Hepatocyte (in vitro differentiated cells): Measurements from ENCODE around the gene GRK3. TPM values are rescaled to one million over a fixed set of nuclear protein-coding genes. Genes with fewer than 3 reads are reported as not detected.
"Not testable (repeated sequence)": the region's sequence is repeated elsewhere in the genome, so short reads cannot be mapped to it uniquely, and the experiment has no call there.

Experiments used
- DNase-seq: peaks from one replicate; pipeline ENCODE4 v3.0.0-alpha.2; 2016; ENCODE audit warnings: low spot score
- H2AFZ ChIP-seq: fragments of 200-600 bp; sonication (generic); 2 replicates; pipeline ENCODE4 v1.6.0; 2016; ENCODE audit warnings: antibody characterized with exemption, mild to moderate bottlenecking
- H3K27ac ChIP-seq: fragments of 200-600 bp; sonication (generic); 2 replicates; pipeline ENCODE4 v1.5.1; 2016; ENCODE audit warnings: mild to moderate bottlenecking
- H3K27me3 ChIP-seq: fragments of 200-600 bp; sonication (generic); 2 replicates; pipeline ENCODE4 v1.6.1; 2016
- H3K36me3 ChIP-seq: fragments of 200-600 bp; sonication (generic); replicated peaks from 2 replicates; pipeline ENCODE4 v1.5.1; 2016; ENCODE audit warnings: low read depth; ENCODE audit not compliant: insufficient read depth
- H3K4me1 ChIP-seq: fragments of 200-600 bp; sonication (generic); 2 replicates; pipeline ENCODE4 v1.5.1; 2016; ENCODE audit warnings: mild to moderate bottlenecking, moderate library complexity; ENCODE audit not compliant: insufficient read depth
- H3K4me2 ChIP-seq: fragments of 200-600 bp; sonication (generic); 2 replicates; pipeline ENCODE4 v1.6.0; 2016
- H3K4me3 ChIP-seq: fragments of 200-600 bp; sonication (generic); 2 replicates; pipeline ENCODE4 v1.5.1; 2016; ENCODE audit warnings: mild to moderate bottlenecking
- H3K79me2 ChIP-seq: fragments of 200-600 bp; sonication (generic); 2 replicates; pipeline ENCODE4 v1.6.0; 2017; ENCODE audit warnings: mild to moderate bottlenecking
- H3K9me2 ChIP-seq: fragments of 200-600 bp; sonication (generic); replicated peaks from 2 replicates; pipeline ENCODE4 v1.6.0; 2017; ENCODE audit warnings: mild to moderate bottlenecking; ENCODE audit not compliant: insufficient read depth
- H3K9me3 ChIP-seq: fragments of 200-600 bp; sonication (generic); 2 replicates; pipeline ENCODE4 v1.5.1; 2016; ENCODE audit warnings: low read depth, mild to moderate bottlenecking
- H4K20me1 ChIP-seq: fragments of 200-600 bp; sonication (generic); 2 replicates; pipeline ENCODE4 v1.6.0; 2016; ENCODE audit warnings: mild to moderate bottlenecking; ENCODE audit not compliant: insufficient read depth, poor library complexity, severe bottlenecking
- EZH2 ChIP-seq: fragments of 200-600 bp; sonication (generic); IDR thresholded peaks from 2 replicates; pipeline ENCODE4 v1.6.1; 2016; ENCODE audit warnings: antibody characterized with exemption, mild to moderate bottlenecking, borderline replicate concordance
- EZH2phosphoT487 ChIP-seq: fragments of 200-600 bp; sonication (generic); IDR thresholded peaks from one replicate; pipeline ENCODE4 v1.6.1; 2018; ENCODE audit warnings: antibody characterized with exemption, mild to moderate bottlenecking, low read depth, moderate library complexity; ENCODE audit not compliant: unreplicated experiment, severe bottlenecking
- WGBS: methylation state at CpG from one replicate; pipeline ENCODE4 v1.1.6; 2016; ENCODE audit warnings: low lambda C conversion rate; ENCODE audit errors: missing lambda C conversion rate; 5-methylcytosine and 5-hydroxymethylcytosine counted together
- polyA plus RNA-seq: library from polyadenylated mRNA; unstranded; fragments of >200 nt; fragmentation: Nextera tagmentation; extraction: Ambion mirVana; gene quantifications from 2 replicates; pipeline ENCODE4 v1.2.1, GENCODE V29; 2016
- total RNA-seq: library from RNA; depleted of rRNA; stranded (reverse); fragments of >200 nt; gene quantifications from 2 replicates; pipeline ENCODE4 v1.2.3, GENCODE V29; 2014
- TF ChIP-seq, protein P1 (sequence below): fragments of 200-600 bp; sonication (generic); IDR thresholded peaks from 2 replicates; pipeline ENCODE4 v1.5.1; 2016; ENCODE audit warnings: antibody characterized with exemption, mild to moderate bottlenecking; ENCODE audit not compliant: poor library complexity

Gene GRK3
- total and polyA plus RNA-seq, 2 experiments from 2014 or later = 1.5 to 7.1 TPM

DNA sequence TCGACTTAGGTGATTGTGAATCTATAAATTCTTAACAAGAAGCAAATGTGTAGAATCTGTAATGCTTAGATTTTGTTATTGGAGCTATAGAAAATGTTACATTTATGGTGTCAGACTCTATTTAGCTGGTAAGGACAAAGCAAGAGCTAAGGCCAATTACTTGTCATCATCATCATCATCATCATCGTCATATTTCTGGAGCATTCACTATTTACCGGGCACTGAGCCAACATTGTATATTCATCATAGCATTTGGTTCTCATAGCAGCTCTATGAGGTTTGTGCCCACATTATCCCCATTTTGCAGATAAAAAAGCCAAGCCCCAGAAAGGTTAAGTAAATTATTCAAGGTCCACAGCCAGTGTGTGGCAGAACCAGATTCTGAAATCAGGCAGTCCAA is 36.4 kb upstream of the GRK3 start:
- H3K4me1 ChIP-seq, H3K27me3 ChIP-seq, H4K20me1 ChIP-seq, H3K36me3 ChIP-seq, H3K9me2 ChIP-seq, H3K79me2 ChIP-seq, H3K9me3 ChIP-seq, H3K4me2 ChIP-seq, H3K27ac ChIP-seq, H3K4me3 ChIP-seq, H2AFZ ChIP-seq, DNase-seq: not testable (repeated sequence)
- 92% methylated on average over 3 of the region's 3 CpGs for WGBS

DNA sequence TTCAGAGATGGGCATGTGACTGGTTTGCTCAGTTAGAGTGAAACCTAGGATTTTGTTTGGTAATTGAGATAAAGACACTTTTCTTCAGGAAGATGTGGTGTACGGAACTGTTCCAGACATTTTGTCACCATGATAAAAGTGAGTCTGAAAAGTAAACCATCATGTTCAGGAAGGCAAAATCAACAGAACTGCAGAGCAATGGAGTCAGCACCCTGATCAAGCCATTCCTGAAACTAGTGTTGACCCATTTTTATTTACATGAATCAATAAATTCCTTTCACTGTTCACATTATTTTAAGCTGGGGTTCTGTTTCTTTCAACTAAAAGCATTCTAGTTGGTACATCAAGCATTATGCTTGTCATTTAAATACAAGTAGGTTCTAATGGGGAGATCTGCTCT is 35.4 kb upstream of the GRK3 start:
- not testable (repeated sequence) for H3K79me2 ChIP-seq, H3K4me2 ChIP-seq, H4K20me1 ChIP-seq, DNase-seq, H3K36me3 ChIP-seq, H3K27me3 ChIP-seq, H3K4me1 ChIP-seq, H2AFZ ChIP-seq, H3K9me2 ChIP-seq, H3K27ac ChIP-seq, H3K4me3 ChIP-seq, H3K9me3 ChIP-seq
- WGBS = 94% methylated on average over 1 of the region's 1 CpG

DNA sequence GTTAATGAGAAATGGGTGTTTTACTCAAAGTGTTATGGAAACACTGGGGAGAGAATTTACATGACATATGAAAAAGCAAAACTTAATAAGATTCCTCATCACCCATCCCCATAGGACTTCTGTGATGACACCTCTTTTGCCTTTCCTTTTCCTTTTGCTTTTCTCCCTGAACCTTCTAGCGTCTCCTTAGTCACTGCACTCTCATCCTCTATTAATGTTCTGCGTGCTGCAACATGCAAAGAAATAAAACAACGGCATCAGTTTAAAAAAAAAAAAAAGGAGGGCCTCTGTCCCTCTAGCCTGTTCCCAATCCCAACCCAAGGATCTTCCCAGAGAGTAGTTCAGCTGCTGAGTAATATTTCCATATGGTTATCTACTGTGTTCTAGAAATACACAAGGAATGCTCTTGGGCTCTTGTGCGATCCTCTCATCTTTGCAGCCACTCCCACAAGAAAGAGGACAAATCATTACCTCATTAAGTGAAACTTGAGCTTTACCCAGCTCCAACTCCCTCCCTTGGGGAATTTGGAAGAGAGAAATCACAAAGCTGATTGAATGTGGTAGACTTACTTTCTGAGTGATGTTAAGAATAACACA is 34.8 kb upstream of the GRK3 start:
- not testable (repeated sequence) for H3K27me3 ChIP-seq, H3K79me2 ChIP-seq, H3K36me3 ChIP-seq, H3K27ac ChIP-seq, H3K9me3 ChIP-seq, H3K4me1 ChIP-seq, H3K4me3 ChIP-seq, DNase-seq, H4K20me1 ChIP-seq, H3K4me2 ChIP-seq, H3K9me2 ChIP-seq, H2AFZ ChIP-seq
- WGBS = 92% methylated on average over 4 of the region's 4 CpGs

DNA sequence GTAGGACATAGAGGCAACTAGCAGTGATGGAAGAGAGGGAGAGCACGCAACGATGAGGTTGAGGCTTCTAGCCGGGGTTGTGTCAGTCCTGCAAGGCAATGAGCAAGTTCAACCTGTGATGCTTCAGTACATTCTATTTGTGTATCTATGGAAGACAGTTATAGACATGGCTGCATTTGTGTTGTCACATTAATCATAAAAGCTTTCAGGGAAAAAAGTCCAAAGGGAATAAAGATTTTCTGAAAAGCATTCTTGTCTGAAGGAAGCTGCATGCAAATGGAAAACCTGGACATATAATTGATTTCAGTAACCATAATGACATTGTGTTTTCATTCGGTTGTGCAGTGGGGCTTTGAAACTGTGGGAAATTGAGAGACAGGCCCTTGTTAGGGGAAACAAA is 32.8 kb upstream of the GRK3 start:
- H3K4me2 ChIP-seq, H3K79me2 ChIP-seq, H3K27ac ChIP-seq, H3K9me3 ChIP-seq, DNase-seq, H3K9me2 ChIP-seq, H3K27me3 ChIP-seq, H3K4me3 ChIP-seq, H3K4me1 ChIP-seq, H3K36me3 ChIP-seq, H4K20me1 ChIP-seq, H2AFZ ChIP-seq: not testable (repeated sequence)
- 82% methylated on average over 4 of the region's 4 CpGs for WGBS

DNA sequence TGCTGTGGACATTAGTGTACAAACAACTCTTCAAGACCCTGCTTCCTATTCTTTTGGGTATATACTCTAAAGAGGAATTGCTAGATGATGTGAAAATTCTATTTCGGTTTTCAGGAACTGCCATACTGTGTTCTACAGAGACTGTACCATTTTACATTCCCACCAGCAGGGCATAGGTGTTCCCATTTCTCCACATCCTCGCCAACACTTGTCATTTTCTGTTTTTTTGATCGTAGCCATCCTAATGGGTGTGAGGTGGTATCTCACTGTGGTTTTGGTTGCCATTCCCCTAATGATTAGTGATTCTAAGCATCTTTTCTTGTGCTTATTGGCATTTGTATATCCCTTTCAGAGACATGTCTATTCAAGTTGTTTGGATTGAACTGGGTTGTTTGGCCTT is 29.8 kb upstream of the GRK3 start:
- Histone ChIP-seq H3K27ac (no peak overlapping the region), H3K4me2 (no peak overlapping the region), H3K9me2 (no peaks in the 10 kb centered on the region), H3K79me2 (no peaks in the 10 kb centered on the region), H3K27me3 (no peaks in the 10 kb centered on the region), H3K9me3 (no peaks in the 10 kb centered on the region), H3K4me3 (no peak overlapping the region), H2AFZ (no peak overlapping the region), H4K20me1 (no peaks in the 10 kb centered on the region), H3K4me1 (no peaks in the 10 kb centered on the region), H3K36me3 (no peaks in the 10 kb centered on the region)
- TF ChIP-seq EZH2phosphoT487 (no peak), EZH2 (no peak)
- TF ChIP-seq, protein P1, sequence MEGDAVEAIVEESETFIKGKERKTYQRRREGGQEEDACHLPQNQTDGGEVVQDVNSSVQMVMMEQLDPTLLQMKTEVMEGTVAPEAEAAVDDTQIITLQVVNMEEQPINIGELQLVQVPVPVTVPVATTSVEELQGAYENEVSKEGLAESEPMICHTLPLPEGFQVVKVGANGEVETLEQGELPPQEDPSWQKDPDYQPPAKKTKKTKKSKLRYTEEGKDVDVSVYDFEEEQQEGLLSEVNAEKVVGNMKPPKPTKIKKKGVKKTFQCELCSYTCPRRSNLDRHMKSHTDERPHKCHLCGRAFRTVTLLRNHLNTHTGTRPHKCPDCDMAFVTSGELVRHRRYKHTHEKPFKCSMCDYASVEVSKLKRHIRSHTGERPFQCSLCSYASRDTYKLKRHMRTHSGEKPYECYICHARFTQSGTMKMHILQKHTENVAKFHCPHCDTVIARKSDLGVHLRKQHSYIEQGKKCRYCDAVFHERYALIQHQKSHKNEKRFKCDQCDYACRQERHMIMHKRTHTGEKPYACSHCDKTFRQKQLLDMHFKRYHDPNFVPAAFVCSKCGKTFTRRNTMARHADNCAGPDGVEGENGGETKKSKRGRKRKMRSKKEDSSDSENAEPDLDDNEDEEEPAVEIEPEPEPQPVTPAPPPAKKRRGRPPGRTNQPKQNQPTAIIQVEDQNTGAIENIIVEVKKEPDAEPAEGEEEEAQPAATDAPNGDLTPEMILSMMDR = no peak
- 93% methylated on average over 3 of the region's 3 CpGs for whole genome bisulfite sequencing
- DNase-seq = no peak
